K562 (cell line): Measurements from ENCODE around the gene PFDN2. TPM values are rescaled to one million over a fixed set of nuclear protein-coding genes. Genes with fewer than 3 reads are reported as not detected.

Experiments
- ARID3B ChIP-seq: fragments of 250-450 bp; sonication (Bioruptor Pico); IDR thresholded peaks from 2 replicates; pipeline ENCODE4 v1.4.0; 2020; ENCODE audit warnings: borderline replicate concordance
- CEBPZ ChIP-seq: fragments of 150-350 bp; IDR thresholded peaks from 2 replicates; pipeline ENCODE4 v1.6.1; 2014; ENCODE audit warnings: low read depth, mild to moderate bottlenecking, low read length, borderline replicate concordance
- ETV5 ChIP-seq: sonication (generic); formaldehyde crosslinking; IDR thresholded peaks from 2 replicates; pipeline ENCODE4 v1.4.0; 2020; ENCODE audit warnings: low read depth, mild to moderate bottlenecking, missing genetic modification reagents
- FOXK2 ChIP-seq, 2 experiments: fragments of 450-650 bp; IDR thresholded peaks in 1 of 2; conservative IDR thresholded peaks in 1 of 2; 2 replicates each; pipeline ENCODE4 v1.6.1; 2016; ENCODE audit warnings: low read depth in 2 of 2, mild to moderate bottlenecking in 1 of 2
- FOXP4 ChIP-seq: sonication (generic); formaldehyde crosslinking; IDR thresholded peaks from 2 replicates; pipeline ENCODE4 v1.8.0; 2022; ENCODE audit warnings: mild to moderate bottlenecking, missing genetic modification reagents, borderline replicate concordance
- KDM2B ChIP-seq: fragments of 250-450 bp; sonication (Bioruptor Pico); IDR thresholded peaks from 2 replicates; pipeline ENCODE4 v1.8.0; 2021; ENCODE audit warnings: mild to moderate bottlenecking, moderate library complexity
- NFXL1 ChIP-seq: fragments of 450-650 bp; formaldehyde crosslinking; IDR thresholded peaks from 2 replicates; pipeline ENCODE4 v1.4.0; 2021; ENCODE audit warnings: mild to moderate bottlenecking
- SNRNP70 ChIP-seq: fragments of 200-400 bp; formaldehyde crosslinking; optimal IDR thresholded peaks from 2 replicates; pipeline ENCODE3; 2017; ENCODE audit warnings: low read depth, low read length
- SRF ChIP-seq, 2 experiments: fragments of 250-450, 450-650 bp in 1 of 2; sonication (Bioruptor Pico) in 1 of 2; sonication (generic) in 1 of 2; formaldehyde crosslinking; IDR thresholded peaks; 2 replicates each; pipeline versions ENCODE4 v1.5.0 to v1.5.1; 2020 to 2022; ENCODE audit warnings: mild to moderate bottlenecking in 1 of 2, missing genetic modification reagents in 1 of 2
- THAP7 ChIP-seq: fragments of 250-450 bp; sonication (Bioruptor Pico); IDR thresholded peaks from 2 replicates; pipeline ENCODE4 v1.5.0; 2021
- XRCC5 ChIP-seq: fragments of 200-400 bp; formaldehyde crosslinking; IDR thresholded peaks from 2 replicates; pipeline ENCODE4 v1.6.1; 2017; ENCODE audit warnings: low read depth, mild to moderate bottlenecking, low read length
- ZBTB17 ChIP-seq: fragments of 450-650 bp; formaldehyde crosslinking; IDR thresholded peaks from 2 replicates; pipeline ENCODE4 v1.4.0; 2020; ENCODE audit warnings: mild to moderate bottlenecking
- ZKSCAN1 ChIP-seq: fragments of 150-350 bp; IDR thresholded peaks from 2 replicates; pipeline ENCODE4 v1.6.1; 2016; ENCODE audit warnings: low read depth, low read length
- ZNF76 ChIP-seq: fragments of 250-450 bp; sonication (Bioruptor Pico); IDR thresholded peaks from 2 replicates; pipeline ENCODE4 v1.4.0; 2020; ENCODE audit warnings: mild to moderate bottlenecking, moderate library complexity, borderline replicate concordance
- polyA plus RNA-seq, 8 experiments: library from polyadenylated mRNA; depleted of rRNA in 4 of 8; stranded (reverse) in 5 of 8; unstranded in 3 of 8; fragments of >200 nt; fragmentation: Nextera tagmentation in 2 of 8; fragmentation: Illumina TruSeq in 1 of 8; extraction: Ambion mirVana in 2 of 8; extraction: Trizol in 1 of 8; gene quantifications; 2 replicates each; pipeline versions ENCODE4 v1.2.1 to v1.2.3, GENCODE V29; 2011 to 2014; ENCODE audit warnings: inconsistent platforms in 1 of 8, missing spikeins in 1 of 8
- total RNA-seq, 7 experiments: library from RNA; depleted of rRNA in 6 of 7; stranded (reverse); fragments of >200 nt in 6 of 7; fragmentation: Illumina TruSeq in 2 of 7; extraction: Trizol in 2 of 7; gene quantifications; 2 replicates each; pipeline versions ENCODE4 v1.2.1 to v1.2.3, GENCODE V29; 2011 to 2021; ENCODE audit warnings: low replicate concordance in 1 of 7

The PFDN2 gene
- total and polyA plus RNA-seq, 9 of the 15 experiments (the other 6 are each of a cell fraction or from before 2014, with no cell fraction given) = 50.2 to 361 (median 144) TPM

GRCh38 chr1:161165742-161166668, 48.2 kb upstream of the PFDN2 start, which contains the start of gene PPOX (continued):
- no peak for TF ChIP-seq ARID3B
- TF ChIP-seq SNRNP70 = no peak
- peak; percentile 65 for TF ChIP-seq ETV5
- TF ChIP-seq THAP7 = peak; percentile 9; the same call in 1 of the 2 replicates
- no peak for TF ChIP-seq CEBPZ
- TF ChIP-seq ZBTB17 (CRISPR knock-in tag) = peak; percentile 77; the same call in 1 of the 2 replicates
- peak; percentile 36; the same call in 1 of the 2 replicates for TF ChIP-seq ZKSCAN1
- peak; percentile 32 to 41; a peak in 2 of 4 replicates for TF ChIP-seq FOXK2 (conservative IDR thresholded peaks at IDR 0.05 in 1 of 2, IDR thresholded peaks at IDR 0.05 in 1 of 2; ENCODE audit: low read depth in 2 of 2)
- TF ChIP-seq NFXL1 (CRISPR knock-in tag) = no peak
- peak; percentile 11; the same call in 1 of the 2 replicates for TF ChIP-seq XRCC5
- TF ChIP-seq KDM2B (CRISPR knock-in tag) = peak; percentile 90; the same call in 1 of the 2 replicates
- peak in 1 of 2 experiments; percentile 69; a peak in 1 of 4 replicates for TF ChIP-seq SRF (CRISPR knock-in tag; IDR thresholded peaks at IDR 0.05)
- TF ChIP-seq ZNF76 (CRISPR knock-in tag) = no peak
- TF ChIP-seq FOXP4 (CRISPR knock-in tag) = 0 out of 2 replicates have a peak, but pooled peaks have one; percentile 21
